Measurements from ENCODE around the gene FXN.

DNA sequence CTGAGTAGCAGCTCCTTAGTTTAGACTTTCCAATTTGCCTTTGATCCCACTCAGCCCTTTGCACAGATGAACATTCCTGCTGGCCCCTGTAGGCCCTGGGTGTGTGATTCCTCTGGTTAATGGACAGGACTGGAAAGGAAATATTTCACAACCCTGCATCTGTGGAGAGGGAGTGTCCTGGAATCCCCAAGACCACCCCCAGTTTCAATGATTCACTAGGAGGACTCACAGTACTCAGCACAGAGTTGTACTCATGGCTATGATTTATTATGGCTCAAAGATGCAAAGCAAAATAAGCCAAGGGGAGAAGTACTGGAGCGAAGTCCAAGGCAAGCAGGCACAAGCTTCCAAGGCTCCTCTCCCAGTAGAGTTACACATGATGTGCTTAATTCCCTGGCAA, 96.1 kb downstream of the FXN start:
- TF ChIP-seq, protein P1, sequence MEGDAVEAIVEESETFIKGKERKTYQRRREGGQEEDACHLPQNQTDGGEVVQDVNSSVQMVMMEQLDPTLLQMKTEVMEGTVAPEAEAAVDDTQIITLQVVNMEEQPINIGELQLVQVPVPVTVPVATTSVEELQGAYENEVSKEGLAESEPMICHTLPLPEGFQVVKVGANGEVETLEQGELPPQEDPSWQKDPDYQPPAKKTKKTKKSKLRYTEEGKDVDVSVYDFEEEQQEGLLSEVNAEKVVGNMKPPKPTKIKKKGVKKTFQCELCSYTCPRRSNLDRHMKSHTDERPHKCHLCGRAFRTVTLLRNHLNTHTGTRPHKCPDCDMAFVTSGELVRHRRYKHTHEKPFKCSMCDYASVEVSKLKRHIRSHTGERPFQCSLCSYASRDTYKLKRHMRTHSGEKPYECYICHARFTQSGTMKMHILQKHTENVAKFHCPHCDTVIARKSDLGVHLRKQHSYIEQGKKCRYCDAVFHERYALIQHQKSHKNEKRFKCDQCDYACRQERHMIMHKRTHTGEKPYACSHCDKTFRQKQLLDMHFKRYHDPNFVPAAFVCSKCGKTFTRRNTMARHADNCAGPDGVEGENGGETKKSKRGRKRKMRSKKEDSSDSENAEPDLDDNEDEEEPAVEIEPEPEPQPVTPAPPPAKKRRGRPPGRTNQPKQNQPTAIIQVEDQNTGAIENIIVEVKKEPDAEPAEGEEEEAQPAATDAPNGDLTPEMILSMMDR (conservative IDR thresholded peaks at IDR 0.05; ENCODE audit: low read length): no peak
- TF ChIP-seq EZH2phosphoT487 (IDR thresholded peaks at IDR 0.05; ENCODE audit: borderline replicate concordance, low read depth, low read length): no peak
